H9 (cell line): ENCODE data around the gene ATP2B2. TPM values are rescaled to one million over a fixed set of nuclear protein-coding genes. Genes with fewer than 3 reads are reported as not detected.

Experiments
- DNase-seq: peaks from one replicate; pipeline ENCODE4 v3.0.0-alpha.2; 2017
- H2AFZ ChIP-seq: one replicate; pipeline ENCODE4 v1.6.1; 2013; ENCODE audit warnings: mild to moderate bottlenecking, low read length, control low read depth, moderate library complexity
- H2AK5ac ChIP-seq: 2 replicates; pipeline ENCODE4 v1.6.1; 2013; ENCODE audit warnings: low read length, control low read depth, mixed read lengths; ENCODE audit not compliant: insufficient read length
- H2BK120ac ChIP-seq: one replicate; pipeline ENCODE4 v1.6.1; 2013; ENCODE audit warnings: low read depth, mild to moderate bottlenecking, low read length, control low read depth, inconsistent platforms; ENCODE audit not compliant: poor library complexity, severe bottlenecking
- H2BK12ac ChIP-seq: 2 replicates; pipeline ENCODE4 v1.6.1; 2013; ENCODE audit warnings: low read length, control low read depth, mixed read lengths, low read depth; ENCODE audit not compliant: insufficient read length
- H2BK15ac ChIP-seq: 2 replicates; pipeline ENCODE4 v1.6.1; 2013; ENCODE audit warnings: low read depth, low read length, control low read depth
- H2BK20ac ChIP-seq: one replicate; pipeline ENCODE4 v1.6.1; 2013; ENCODE audit warnings: low read depth, mild to moderate bottlenecking, low read length, control low read depth, inconsistent platforms; ENCODE audit not compliant: poor library complexity, severe bottlenecking
- H2BK5ac ChIP-seq: 2 replicates; pipeline ENCODE4 v1.6.1; 2013; ENCODE audit warnings: low read length, control low read depth, mixed read lengths; ENCODE audit not compliant: insufficient read length
- H3K14ac ChIP-seq: 2 replicates; pipeline ENCODE4 v1.6.1; 2013; ENCODE audit warnings: low read length, control low read depth; ENCODE audit not compliant: insufficient read depth
- H3K18ac ChIP-seq: 2 replicates; pipeline ENCODE4 v1.6.1; 2013; ENCODE audit warnings: low read depth, mild to moderate bottlenecking, mixed read lengths, low read length, control low read depth; ENCODE audit not compliant: insufficient read length
- H3K23ac ChIP-seq: 2 replicates; pipeline ENCODE4 v1.6.1; 2013; ENCODE audit warnings: low read length, control low read depth, mixed read lengths, low read depth; ENCODE audit not compliant: insufficient read length
- H3K23me2 ChIP-seq: 2 replicates; pipeline ENCODE4 v1.6.1; 2013; ENCODE audit warnings: low read depth, mild to moderate bottlenecking, mixed read lengths, low read length, control low read depth; ENCODE audit not compliant: insufficient read length, poor library complexity, severe bottlenecking
- H3K27ac ChIP-seq: 2 replicates; pipeline ENCODE4 v1.5.1; 2013; ENCODE audit warnings: low read length, control low read depth, mixed read lengths, low read depth; ENCODE audit not compliant: insufficient read length
- H3K27me3 ChIP-seq: 2 replicates; pipeline ENCODE4 v1.6.1; 2013; ENCODE audit warnings: low read length, control low read depth, inconsistent platforms; ENCODE audit not compliant: insufficient read depth
- H3K4ac ChIP-seq: 2 replicates; pipeline ENCODE4 v1.6.1; 2013; ENCODE audit warnings: low read depth, mild to moderate bottlenecking, control low read depth, inconsistent platforms, low read length, moderate library complexity
- H3K4me1 ChIP-seq: 2 replicates; pipeline ENCODE4 v1.6.1; 2013; ENCODE audit warnings: low read length, control low read depth, inconsistent platforms; ENCODE audit not compliant: insufficient read depth
- H3K4me2 ChIP-seq: 2 replicates; pipeline ENCODE4 v1.6.1; 2013; ENCODE audit warnings: low read length, control low read depth, mixed read lengths; ENCODE audit not compliant: insufficient read length, insufficient read depth
- H3K56ac ChIP-seq: 2 replicates; pipeline ENCODE4 v1.6.1; 2013; ENCODE audit warnings: low read depth, mild to moderate bottlenecking, mixed read lengths, low read length, control low read depth; ENCODE audit not compliant: insufficient read length
- H3K79me1 ChIP-seq: 2 replicates; pipeline ENCODE4 v1.6.1; 2013; ENCODE audit warnings: low read depth, mild to moderate bottlenecking, moderate library complexity, low read length, control low read depth, inconsistent platforms; ENCODE audit not compliant: insufficient read depth, poor library complexity, severe bottlenecking
- H3K79me2 ChIP-seq: 2 replicates; pipeline ENCODE4 v1.6.1; 2013; ENCODE audit warnings: low read length, control low read depth, inconsistent platforms; ENCODE audit not compliant: insufficient read depth
- H3K9ac ChIP-seq: 2 replicates; pipeline ENCODE4 v1.6.1; 2013; ENCODE audit warnings: low read length, control low read depth, mixed read lengths; ENCODE audit not compliant: insufficient read length; ENCODE audit errors: extremely low read depth
- H3K9me3 ChIP-seq: one replicate; pipeline ENCODE4 v1.6.1; 2013; ENCODE audit warnings: low read depth, low read length, inconsistent platforms; ENCODE audit not compliant: control insufficient read depth
- H3T11ph ChIP-seq: one replicate; pipeline ENCODE4 v1.6.1; 2013; ENCODE audit warnings: mild to moderate bottlenecking, low read length, control low read depth, inconsistent platforms
- H4K20me1 ChIP-seq: one replicate; pipeline ENCODE4 v1.6.1; 2013; ENCODE audit not compliant: control insufficient read depth, insufficient read length, insufficient read depth
- H4K5ac ChIP-seq: 2 replicates; pipeline ENCODE4 v1.6.1; 2013; ENCODE audit warnings: low read depth, mild to moderate bottlenecking, mixed read lengths, low read length, control low read depth; ENCODE audit not compliant: insufficient read length
- H4K8ac ChIP-seq: replicated peaks from 2 replicates; pipeline ENCODE4 v1.6.1; 2013; ENCODE audit warnings: low read length, control low read depth, mixed read lengths, low read depth; ENCODE audit not compliant: insufficient read length
- H4K91ac ChIP-seq: 2 replicates; pipeline ENCODE4 v1.6.1; 2013; ENCODE audit warnings: low read depth, mild to moderate bottlenecking, moderate library complexity, mixed read lengths, low read length, control low read depth; ENCODE audit not compliant: insufficient read length
- H3K27ac Mint-ChIP-seq, 3 experiments: 2 replicates in 2 of 3; 3 replicates in 1 of 3; pipeline ENCODE4 v1.8.0; 2020 to 2021; ENCODE audit warnings: mixed read lengths in 3 of 3, mild to moderate bottlenecking in 1 of 3, moderate library complexity in 1 of 3
- H3K27me3 Mint-ChIP-seq: 2 replicates; pipeline ENCODE4 v1.8.0; 2021; ENCODE audit warnings: low read depth, mild to moderate bottlenecking, moderate library complexity, mixed read lengths
- H3K36me3 Mint-ChIP-seq, 3 experiments: 2 replicates in 2 of 3; 3 replicates in 1 of 3; pipeline ENCODE4 v1.8.0; 2020 to 2021; ENCODE audit warnings: low read depth in 3 of 3, mixed read lengths in 3 of 3; ENCODE audit not compliant: insufficient read depth in 1 of 3
- H3K4me1 Mint-ChIP-seq, 2 experiments: 2 replicates each; pipeline ENCODE4 v1.8.0; 2020; ENCODE audit warnings: mixed read lengths in 2 of 2
- H3K4me3 Mint-ChIP-seq, 2 experiments: 2 replicates in 1 of 2; 3 replicates in 1 of 2; pipeline ENCODE4 v1.8.0; 2020 to 2021; ENCODE audit warnings: mild to moderate bottlenecking in 2 of 2, mixed read lengths in 2 of 2, moderate library complexity in 1 of 2
- H3K9me3 Mint-ChIP-seq, 2 experiments: 2 replicates in 1 of 2; 3 replicates in 1 of 2; pipeline ENCODE4 v1.8.0; 2020; ENCODE audit warnings: mild to moderate bottlenecking in 2 of 2, mixed read lengths in 2 of 2, moderate library complexity in 1 of 2
- WGBS: extraction: QIAGEN DNeasy Blood & Tissue Kit; methylation state at CpG from one replicate; pipeline ENCODE4 v1.1.7; 2013; ENCODE audit warnings: missing lambda C conversion rate, low lambda C conversion rate, mixed read lengths; ENCODE audit not compliant: insufficient read length; ENCODE audit errors: extremely low coverage; 5-methylcytosine and 5-hydroxymethylcytosine counted together
- total RNA-seq: library from RNA; stranded (reverse); gene quantifications from 2 replicates; pipeline ENCODE4 v1.2.1, GENCODE V29; 2021
- TF ChIP-seq, protein P1 (sequence below): fragments of 200-600 bp; sonication (generic); conservative IDR thresholded peaks from 3 replicates; pipeline ENCODE4 v1.8.0; 2021; ENCODE audit warnings: antibody characterized with exemption, mild to moderate bottlenecking

ATP2B2 gene
- total RNA-seq, 1 experiment from 2014 or later = 0.33 TPM

DNA sequence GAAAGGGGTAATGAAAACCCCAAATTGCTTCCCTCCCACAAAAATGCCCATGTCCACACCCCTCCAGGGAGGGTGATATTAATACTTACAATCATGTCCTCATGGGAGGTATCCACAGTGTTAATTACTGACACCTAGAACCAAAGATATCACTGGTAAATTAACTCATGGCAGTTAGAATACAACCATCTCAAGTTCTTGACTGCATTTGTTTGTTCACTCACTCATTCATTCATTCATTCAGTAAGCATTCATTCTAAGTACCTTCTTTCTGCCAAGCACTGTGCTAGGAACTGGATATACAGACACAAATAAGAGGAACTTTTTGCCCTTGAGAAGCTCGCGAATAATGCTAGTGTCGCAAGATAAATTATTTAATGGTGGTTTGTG lies 187.4 kb downstream of the ATP2B2 start:
- H3K79me1 ChIP-seq = no peaks in the 10 kb centered on the region
- no peak overlapping the region for H3K4me2 ChIP-seq
- no CpG with 5 or more reads among the region's 3 CpGs for WGBS
- no peak overlapping the region for H3K14ac ChIP-seq
- TF ChIP-seq, protein P1, sequence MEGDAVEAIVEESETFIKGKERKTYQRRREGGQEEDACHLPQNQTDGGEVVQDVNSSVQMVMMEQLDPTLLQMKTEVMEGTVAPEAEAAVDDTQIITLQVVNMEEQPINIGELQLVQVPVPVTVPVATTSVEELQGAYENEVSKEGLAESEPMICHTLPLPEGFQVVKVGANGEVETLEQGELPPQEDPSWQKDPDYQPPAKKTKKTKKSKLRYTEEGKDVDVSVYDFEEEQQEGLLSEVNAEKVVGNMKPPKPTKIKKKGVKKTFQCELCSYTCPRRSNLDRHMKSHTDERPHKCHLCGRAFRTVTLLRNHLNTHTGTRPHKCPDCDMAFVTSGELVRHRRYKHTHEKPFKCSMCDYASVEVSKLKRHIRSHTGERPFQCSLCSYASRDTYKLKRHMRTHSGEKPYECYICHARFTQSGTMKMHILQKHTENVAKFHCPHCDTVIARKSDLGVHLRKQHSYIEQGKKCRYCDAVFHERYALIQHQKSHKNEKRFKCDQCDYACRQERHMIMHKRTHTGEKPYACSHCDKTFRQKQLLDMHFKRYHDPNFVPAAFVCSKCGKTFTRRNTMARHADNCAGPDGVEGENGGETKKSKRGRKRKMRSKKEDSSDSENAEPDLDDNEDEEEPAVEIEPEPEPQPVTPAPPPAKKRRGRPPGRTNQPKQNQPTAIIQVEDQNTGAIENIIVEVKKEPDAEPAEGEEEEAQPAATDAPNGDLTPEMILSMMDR = no peak
- H3K4me1 ChIP-seq = no peaks in the 10 kb centered on the region
- no peak for DNase-seq
- no peak overlapping the region for H4K91ac ChIP-seq
- peaks cover 5% of the 10 kb centered on the region for H3K23me2 ChIP-seq
- H2BK12ac ChIP-seq = no peak overlapping the region
- no peaks in the 10 kb centered on the region for H4K20me1 ChIP-seq
- H3K56ac ChIP-seq = no peak overlapping the region
- H3K79me2 ChIP-seq = peaks cover 12% of the 10 kb centered on the region
- Mint-ChIP-seq H3K36me3 (peaks cover 18 to 55% (median 45%) of the 10 kb centered on the region in 3 experiments; a peak in 6 of 7 replicates), H3K4me3 (no peak overlapping the region; a peak in 2 of 5 replicates), H3K27ac (no peak overlapping the region), H3K27me3 (no peaks in the 10 kb centered on the region), H3K9me3 (no peaks in the 10 kb centered on the region), H3K4me1 (peaks cover 0 to 8% of the 10 kb centered on the region in 2 experiments; a peak in 3 of 4 replicates)
- H3K27me3 ChIP-seq = no peaks in the 10 kb centered on the region
- H3K27ac ChIP-seq = no peak overlapping the region
- no peaks in the 10 kb centered on the region for H3K9me3 ChIP-seq
- H2BK5ac ChIP-seq = no peak overlapping the region
- no peak overlapping the region for H2BK20ac ChIP-seq
- H2BK15ac ChIP-seq = no peak overlapping the region
- no peak overlapping the region for H3K4ac ChIP-seq
- H3K18ac ChIP-seq = no peak overlapping the region
- no peak overlapping the region for H3K9ac ChIP-seq
- no peak overlapping the region for H2AK5ac ChIP-seq
- no peak overlapping the region for H3T11ph ChIP-seq
- H2AFZ ChIP-seq = no peak overlapping the region
- no peak overlapping the region for H4K8ac ChIP-seq
- no peak overlapping the region for H3K23ac ChIP-seq
- no peak overlapping the region for H4K5ac ChIP-seq
- no peak overlapping the region for H2BK120ac ChIP-seq
